Measurements from ENCODE around the gene RFT1. TPM values are rescaled to one million over a fixed set of nuclear protein-coding genes. Genes with fewer than 3 reads are reported as not detected.
A peak's percentile ranks its signal among the peaks of the same experiment; 100 is the strongest.

Gene RFT1
- total RNA-seq, 1 donor from 2014 or later, result 15.5 TPM

GRCh38 chr3:53111822-53112221 is 18.4 kb downstream of the RFT1 start:
- peaks cover 6% of the 10 kb centered on the region for H3K36me3 ChIP-seq (ENCODE audit: control insufficient read depth, insufficient read depth, low read length)
- H3K27me3 ChIP-seq (ENCODE audit: control insufficient read depth, insufficient read depth, low read length), result no peaks in the 10 kb centered on the region
- TF ChIP-seq, protein P1, sequence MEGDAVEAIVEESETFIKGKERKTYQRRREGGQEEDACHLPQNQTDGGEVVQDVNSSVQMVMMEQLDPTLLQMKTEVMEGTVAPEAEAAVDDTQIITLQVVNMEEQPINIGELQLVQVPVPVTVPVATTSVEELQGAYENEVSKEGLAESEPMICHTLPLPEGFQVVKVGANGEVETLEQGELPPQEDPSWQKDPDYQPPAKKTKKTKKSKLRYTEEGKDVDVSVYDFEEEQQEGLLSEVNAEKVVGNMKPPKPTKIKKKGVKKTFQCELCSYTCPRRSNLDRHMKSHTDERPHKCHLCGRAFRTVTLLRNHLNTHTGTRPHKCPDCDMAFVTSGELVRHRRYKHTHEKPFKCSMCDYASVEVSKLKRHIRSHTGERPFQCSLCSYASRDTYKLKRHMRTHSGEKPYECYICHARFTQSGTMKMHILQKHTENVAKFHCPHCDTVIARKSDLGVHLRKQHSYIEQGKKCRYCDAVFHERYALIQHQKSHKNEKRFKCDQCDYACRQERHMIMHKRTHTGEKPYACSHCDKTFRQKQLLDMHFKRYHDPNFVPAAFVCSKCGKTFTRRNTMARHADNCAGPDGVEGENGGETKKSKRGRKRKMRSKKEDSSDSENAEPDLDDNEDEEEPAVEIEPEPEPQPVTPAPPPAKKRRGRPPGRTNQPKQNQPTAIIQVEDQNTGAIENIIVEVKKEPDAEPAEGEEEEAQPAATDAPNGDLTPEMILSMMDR (IDR thresholded peaks at IDR 0.05; ENCODE audit: insufficient read depth, low read length, severe bottlenecking), result no peak
- FAIRE-seq, result no peak
- no peak overlapping the region for H3K4me3 ChIP-seq (ENCODE audit: low read depth, low read length)
- no peak for DNase-seq (ENCODE audit: low read depth)

DNA sequence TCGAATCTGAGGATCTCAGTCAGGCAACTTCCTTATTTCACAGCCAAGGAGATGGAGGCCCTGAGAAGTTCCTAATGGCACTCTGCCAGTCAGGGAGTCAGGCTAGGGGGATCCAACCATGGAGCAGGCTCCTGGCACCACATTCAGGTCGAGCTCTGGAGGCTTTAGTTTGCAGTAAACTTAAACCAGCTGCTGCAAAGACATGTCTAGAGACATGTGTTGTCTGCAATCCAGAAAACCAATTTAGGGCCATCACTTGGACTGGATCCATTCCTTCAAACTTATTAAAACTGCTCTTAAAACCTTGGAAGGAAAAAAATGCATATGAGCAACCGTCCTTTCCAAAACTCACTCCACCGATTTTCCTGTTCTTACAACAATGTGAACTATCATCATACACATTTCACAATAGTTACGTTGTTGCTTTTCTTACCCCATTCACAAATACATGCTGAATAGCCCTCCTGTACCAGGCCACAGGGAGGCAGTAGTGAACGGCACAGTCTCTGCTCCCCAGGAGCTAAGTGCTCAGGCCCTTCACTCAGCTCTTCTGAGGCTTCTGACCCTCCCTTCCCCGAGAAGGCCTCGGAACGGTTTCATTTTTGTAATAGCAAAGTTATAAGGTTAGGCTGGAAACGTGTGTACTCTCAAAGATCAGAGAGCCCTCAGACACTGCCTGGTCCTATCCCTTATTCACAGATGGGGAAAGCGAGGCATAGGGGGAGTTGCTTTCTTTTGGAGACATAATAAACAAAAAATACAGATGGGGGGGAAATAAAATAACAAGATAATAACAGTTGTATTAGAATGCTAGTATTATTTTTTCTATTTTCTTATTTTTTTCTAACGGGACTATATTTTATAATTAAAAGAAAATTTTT is 20.1 kb downstream of the RFT1 start:
- TF ChIP-seq, protein P1 (IDR thresholded peaks at IDR 0.05; ENCODE audit: insufficient read depth, low read length, severe bottlenecking), result peak; percentile 78
- H3K36me3 ChIP-seq (ENCODE audit: control insufficient read depth, insufficient read depth, low read length), result peaks cover 8% of the 10 kb centered on the region
- no peaks in the 10 kb centered on the region for H3K27me3 ChIP-seq (ENCODE audit: control insufficient read depth, insufficient read depth, low read length)
- DNase-seq (ENCODE audit: low read depth), result peak; percentile 87
- FAIRE-seq, result no peak
- H3K4me3 ChIP-seq (ENCODE audit: low read depth, low read length), result no peak overlapping the region

DNA sequence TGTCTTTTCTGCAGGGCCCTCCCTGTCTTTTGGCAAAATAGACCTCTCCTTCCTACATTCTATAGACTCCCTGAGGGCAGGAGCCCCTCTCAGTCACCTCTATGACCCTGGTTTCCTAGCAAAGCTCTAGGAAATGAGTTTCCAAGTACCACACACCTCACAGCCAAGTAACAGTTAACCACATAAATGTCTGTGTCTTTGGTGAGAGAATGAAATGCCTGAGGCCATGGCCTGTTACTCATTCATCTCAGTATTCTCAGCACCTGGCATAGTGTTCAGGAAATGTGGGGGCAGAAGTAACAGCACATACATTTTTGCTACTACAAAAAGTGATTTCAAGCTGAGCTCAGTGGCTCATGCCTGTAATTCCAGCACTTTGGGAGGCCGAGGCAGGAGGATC is 21.0 kb downstream of the RFT1 start:
- DNase-seq (ENCODE audit: low read depth), result peak; percentile 97
- TF ChIP-seq, protein P1 (IDR thresholded peaks at IDR 0.05; ENCODE audit: insufficient read depth, low read length, severe bottlenecking), result no peak
- H3K36me3 ChIP-seq (ENCODE audit: control insufficient read depth, insufficient read depth, low read length), result peaks cover 10% of the 10 kb centered on the region
- H3K4me3 ChIP-seq (ENCODE audit: low read depth, low read length), result no peak overlapping the region
- no peak for FAIRE-seq
- no peaks in the 10 kb centered on the region for H3K27me3 ChIP-seq (ENCODE audit: control insufficient read depth, insufficient read depth, low read length)

GRCh38 chr3:53104762-53105161 is 25.5 kb downstream of the RFT1 start:
- Histone ChIP-seq H3K36me3 (ENCODE audit: control insufficient read depth, insufficient read depth, low read length) (peaks cover 18% of the 10 kb centered on the region), H3K4me3 (ENCODE audit: low read depth, low read length) (no peak overlapping the region), H3K27me3 (ENCODE audit: control insufficient read depth, insufficient read depth, low read length) (no peaks in the 10 kb centered on the region)
- TF ChIP-seq, protein P1 (IDR thresholded peaks at IDR 0.05; ENCODE audit: insufficient read depth, low read length, severe bottlenecking), result no peak
- DNase-seq (ENCODE audit: low read depth), result no peak
- no peak for FAIRE-seq

DNA sequence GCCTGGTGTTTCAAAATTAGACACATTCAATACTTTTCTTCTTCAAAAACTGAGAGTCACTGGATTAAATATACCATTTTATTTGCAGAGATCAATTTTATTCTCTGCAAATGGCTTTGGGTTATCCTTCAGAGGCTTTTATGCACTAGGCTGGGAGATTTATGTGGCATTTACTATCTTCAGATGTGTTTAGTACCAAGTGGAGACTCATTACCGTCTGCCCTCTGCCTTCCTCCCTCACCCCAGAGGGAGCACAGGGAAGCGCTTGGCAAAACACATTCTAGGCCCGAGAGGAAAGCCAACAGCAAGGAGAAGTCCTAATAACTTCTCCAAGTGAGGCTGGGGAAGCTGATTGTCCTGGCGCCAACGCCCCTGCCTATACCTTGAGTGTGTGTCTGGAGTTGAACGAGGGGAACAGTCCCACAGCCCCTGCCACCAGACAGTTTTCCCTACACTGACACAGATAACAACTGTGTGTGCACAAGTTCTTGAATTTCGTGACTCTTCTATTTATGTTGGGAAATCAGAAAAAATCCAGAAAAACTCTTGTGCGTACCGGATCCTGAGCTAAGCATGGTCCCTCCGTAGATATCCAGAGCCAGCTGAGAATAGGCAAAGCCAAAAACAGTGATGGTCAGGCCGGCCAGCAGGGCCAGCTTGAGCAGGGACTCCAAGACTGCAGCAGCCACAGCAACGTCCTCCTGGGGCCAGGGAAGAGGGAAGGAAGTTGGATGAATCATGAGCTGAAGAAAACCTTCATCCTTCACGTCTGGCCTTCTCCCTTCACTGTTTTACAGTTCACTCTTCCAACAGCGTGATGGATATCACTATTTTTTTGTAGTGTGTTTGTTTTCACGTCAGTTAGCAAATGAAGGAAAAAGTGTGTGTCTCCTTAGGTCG is 26.6 kb downstream of the RFT1 start:
- Histone ChIP-seq H3K4me3 (ENCODE audit: low read depth, low read length) (no peak overlapping the region), H3K27me3 (ENCODE audit: control insufficient read depth, insufficient read depth, low read length) (no peaks in the 10 kb centered on the region), H3K36me3 (ENCODE audit: control insufficient read depth, insufficient read depth, low read length) (peaks cover 15% of the 10 kb centered on the region)
- no peak for DNase-seq (ENCODE audit: low read depth)
- peak; percentile 85 for FAIRE-seq
- TF ChIP-seq, protein P1 (IDR thresholded peaks at IDR 0.05; ENCODE audit: insufficient read depth, low read length, severe bottlenecking), result no peak
